OCI-M2 (cell line): Measurements from ENCODE around the gene BHLHE40.

Experiments used
- DNase-seq: peaks from one replicate; lab custom pipeline; 2025; ENCODE audit not compliant: unreplicated experiment; lab: John Stamatoyannopoulos, UW

The BHLHE40 gene

GRCh38 chr3:4982773-4983738 lies 3.8 kb downstream of the BHLHE40 start:
- no peak for DNase-seq

GRCh38 chr3:4983739-4984510 lies 4.7 kb downstream of the BHLHE40 start:
- DNase-seq, result no peak

GRCh38 chr3:4984511-4984864 lies 5.3 kb downstream of the BHLHE40 start:
- DNase-seq, result no peak

GRCh38 chr3:4985330-4986174 lies 6.3 kb downstream of the BHLHE40 start:
- no peak for DNase-seq

- no peak for DNase-seq
Measured at GRCh38 chr3:4986175-4986781, 7.0 kb downstream of the BHLHE40 start.

- DNase-seq, result peak; percentile 40
Measured at GRCh38 chr3:4986782-4987537, 7.7 kb downstream of the BHLHE40 start.

GRCh38 chr3:4987538-4988296 lies 8.5 kb downstream of the BHLHE40 start:
- no peak for DNase-seq

GRCh38 chr3:4988983-4989834 lies 10.0 kb downstream of the BHLHE40 start:
- peak; percentile 9 for DNase-seq

GRCh38 chr3:4990069-4990468 lies 10.8 kb downstream of the BHLHE40 start:
- DNase-seq, result no peak

- no peak for DNase-seq
Measured at GRCh38 chr3:4992118-4992517, 12.9 kb downstream of the BHLHE40 start.

- DNase-seq, result no peak
Measured at GRCh38 chr3:4993276-4994143, 14.3 kb downstream of the BHLHE40 start.

GRCh38 chr3:4994144-4994730 lies 15.0 kb downstream of the BHLHE40 start:
- DNase-seq, result no peak

- DNase-seq, result peak; percentile 26
Measured at GRCh38 chr3:4994823-4995499, 15.7 kb downstream of the BHLHE40 start.

GRCh38 chr3:4995500-4996053 lies 16.3 kb downstream of the BHLHE40 start:
- DNase-seq, result no peak

GRCh38 chr3:4996223-4996765 lies 17.1 kb downstream of the BHLHE40 start:
- DNase-seq, result no peak

GRCh38 chr3:4996771-4997291 lies 17.6 kb downstream of the BHLHE40 start:
- DNase-seq, result no peak
